ENCODE measurements around the gene GRIA4.

- TF ChIP-seq CTCF (IDR thresholded peaks at IDR 0.05; ENCODE audit: low read depth, low read length), result no peak
- no peak for TF ChIP-seq POLR2A (IDR thresholded peaks at IDR 0.05; ENCODE audit: extremely low read depth, insufficient read length)
Observed at GRCh38 chr11:105618343-105618955, 8.6 kb downstream of the GRIA4 start.

Data from NB4 (cell line).